Esophagus squamous epithelium (tissue), 5 donors: ENCODE results near the gene RPS8. TPM values are rescaled to one million over a fixed set of nuclear protein-coding genes. Genes with fewer than 3 reads are reported as not detected.

Experiments
- DNase-seq: peaks from one replicate; lab custom pipeline; 2025; lab: John Stamatoyannopoulos, UW
- H3K27ac ChIP-seq, 4 donors: fragments of 200-600 bp; sonication (generic); one replicate each; pipeline ENCODE4 v1.5.1; 2016 to 2019; ENCODE audit warnings: mild to moderate bottlenecking in 1 of 4
- H3K27me3 ChIP-seq, 4 donors: fragments of 200-600 bp; sonication (generic); 1 replicate in 3 of 4; 2 replicates in 1 of 4; pipeline versions ENCODE4 v1.5.1 to v1.6.0; 2017 to 2021; ENCODE audit warnings: antibody characterized with exemption in 1 of 4
- H3K36me3 ChIP-seq, 3 donors: fragments of 200-600 bp; sonication (generic); one replicate each; pipeline ENCODE4 v1.5.1; 2016 to 2019
- H3K4me1 ChIP-seq, 3 donors: fragments of 200-600 bp; sonication (generic); one replicate each; pipeline ENCODE4 v1.5.1; 2017 to 2019
- H3K4me3 ChIP-seq, 4 donors: fragments of 200-600 bp; sonication (generic); 1 replicate in 3 of 4; 2 replicates in 1 of 4; pipeline ENCODE4 v1.5.1; 2016 to 2019; ENCODE audit warnings: mild to moderate bottlenecking in 2 of 4, moderate library complexity in 1 of 4
- H3K9me3 ChIP-seq, 3 donors: fragments of 200-600 bp; sonication (generic); one replicate each; pipeline ENCODE4 v1.5.1; 2016 to 2019
- CTCF ChIP-seq, 6 experiments: fragments of 450-650 bp in 4 of 6; fragments of 200-600 bp in 2 of 6; sonication (generic) in 2 of 6; IDR thresholded peaks; one replicate each; pipeline ENCODE4 v1.5.1; 2016 to 2019; ENCODE audit warnings: antibody characterized with exemption in 6 of 6, mild to moderate bottlenecking in 4 of 6, moderate library complexity in 4 of 6
- POLR2A ChIP-seq, 4 donors: fragments of 450-650 bp; IDR thresholded peaks; one replicate each; pipeline ENCODE4 v1.6.1; 2017; ENCODE audit warnings: antibody characterized with exemption in 4 of 4, mild to moderate bottlenecking in 4 of 4, moderate library complexity in 3 of 4
- WGBS, 2 donors: methylation state at CpG; one replicate each; pipeline ENCODE4 v1.1.5; 2018; 5-methylcytosine and 5-hydroxymethylcytosine counted together
- intact Hi-C: fragments of 100-400 bp; cut with DNase I; formaldehyde crosslinking; loops from one replicate; pipeline ENCODE4 v1.15.0; 2022
- total RNA-seq, 4 donors: library from RNA; depleted of rRNA; stranded (reverse); fragments of >200 nt; gene quantifications; one replicate each; pipeline ENCODE4 v1.1.0, GENCODE V29; 2016
- donor health status: DM: yes; HTN: yes; CAD: no.

Gene RPS8
- total RNA-seq, 4 donors from 2014 or later, result 1,915 to 3,855 (median 2,689) TPM

GRCh38 chr1:44780583-44781121 is 5.3 kb downstream of the RPS8 start:
- WGBS, 2 donors, result 92 to 94% methylated on average over 13 to 14 of the region's 14 CpGs
- no peaks in the 10 kb centered on the region for H3K27me3 ChIP-seq
- no peak overlapping the region for H3K27ac ChIP-seq
- no peaks in the 10 kb centered on the region for H3K9me3 ChIP-seq
- intact Hi-C loops, result loop anchor here (10.0 kb wide), 1 partner anchor 54 kb away; no protein-coding TSS in a partner anchor
- no peak for DNase-seq
- TF ChIP-seq CTCF (IDR thresholded peaks at IDR 0.05) (no peak), POLR2A (IDR thresholded peaks at IDR 0.05) (no peak)
- peaks cover 10 to 59% (median 36%) of the 10 kb centered on the region in 3 donors for H3K36me3 ChIP-seq
- H3K4me1 ChIP-seq, result peaks cover 33 to 65% (median 34%) of the 10 kb centered on the region in 3 donors
- no peak overlapping the region for H3K4me3 ChIP-seq

DNA sequence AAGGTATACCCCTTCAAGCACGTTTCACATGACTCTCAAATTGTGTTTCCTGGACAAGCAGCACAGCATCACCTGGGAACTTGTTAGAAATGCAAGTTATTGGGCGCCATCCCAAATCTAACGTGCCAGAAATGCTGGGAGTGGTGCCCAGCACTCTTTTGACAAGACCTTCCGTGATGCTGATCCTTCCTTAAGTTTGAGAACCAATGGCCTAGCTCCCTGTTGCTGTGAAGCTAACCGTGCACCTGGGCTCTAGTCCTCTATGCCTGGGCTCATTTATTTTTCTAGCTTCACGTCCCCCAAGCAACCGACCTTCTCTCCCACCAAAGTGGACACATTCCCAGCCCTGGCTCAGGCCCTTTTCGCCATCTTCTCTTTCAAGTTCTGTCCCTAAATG is 8.4 kb downstream of the RPS8 start:
- Histone ChIP-seq H3K4me1 (peaks cover 20 to 49% (median 27%) of the 10 kb centered on the region in 3 donors), H3K27ac (peak overlapping the region in 3 of 4 donors; percentile 32 to 55 (median 54)), H3K4me3 (peak overlapping the region; percentile 31 to 68 (median 43)), H3K27me3 (no peaks in the 10 kb centered on the region), H3K36me3 (peaks cover 0 to 37% (median 16%) of the 10 kb centered on the region in 3 donors), H3K9me3 (no peaks in the 10 kb centered on the region)
- no peak for DNase-seq
- intact Hi-C loops, result loop anchor here (10.0 kb wide), 1 partner anchor 51 kb away; no protein-coding TSS in a partner anchor
- TF ChIP-seq POLR2A (IDR thresholded peaks at IDR 0.05), result no peak
- TF ChIP-seq CTCF (IDR thresholded peaks at IDR 0.05), result no peak
- 20 to 21% methylated on average over 7 to 8 of the region's 8 CpGs for WGBS, 2 donors

GRCh38 chr1:44784094-44785028 is 9.0 kb downstream of the RPS8 start:
- peak overlapping the region in 3 of 4 donors; percentile 32 to 55 (median 54) for H3K27ac ChIP-seq
- H3K9me3 ChIP-seq, result no peaks in the 10 kb centered on the region
- no peaks in the 10 kb centered on the region for H3K27me3 ChIP-seq
- intact Hi-C loops, result loop anchor here (10.0 kb wide), 1 partner anchor 50 kb away; no protein-coding TSS in a partner anchor
- peak in 1 of 6 experiments; percentile 5 for TF ChIP-seq CTCF (IDR thresholded peaks at IDR 0.05)
- no peak for TF ChIP-seq POLR2A (IDR thresholded peaks at IDR 0.05)
- WGBS, 2 donors, result 55 to 83% methylated on average over 2 to 10 of the region's 71 CpGs
- H3K4me3 ChIP-seq, result peak overlapping the region; percentile 31 to 68 (median 43)
- peaks cover 0 to 30% (median 12%) of the 10 kb centered on the region in 3 donors for H3K36me3 ChIP-seq
- no peak for DNase-seq
- peaks cover 20 to 42% (median 27%) of the 10 kb centered on the region in 3 donors for H3K4me1 ChIP-seq

DNA sequence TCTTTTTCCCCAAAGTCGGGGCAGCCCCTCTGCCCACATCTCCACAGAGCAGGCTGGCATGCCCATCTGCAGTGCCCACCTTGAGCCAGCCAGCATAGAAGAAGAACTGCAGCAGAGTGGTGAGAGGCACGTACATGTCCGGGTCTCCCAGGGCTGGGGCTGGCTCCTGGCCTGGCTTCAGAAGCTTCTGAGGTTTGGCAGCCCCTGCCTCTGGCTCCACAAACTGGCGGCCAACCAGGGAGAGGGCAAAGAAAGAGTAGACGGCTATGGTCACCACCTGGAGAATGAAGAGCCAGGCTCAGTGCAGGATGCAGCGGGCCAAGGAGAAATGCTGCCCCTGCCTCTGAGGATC is 9.7 kb downstream of the RPS8 start:
- Histone ChIP-seq H3K27me3 (no peaks in the 10 kb centered on the region), H3K9me3 (no peaks in the 10 kb centered on the region), H3K4me1 (peaks cover 20 to 43% (median 27%) of the 10 kb centered on the region in 3 donors), H3K36me3 (peaks cover 0 to 24% (median 9%) of the 10 kb centered on the region in 3 donors), H3K4me3 (no peak overlapping the region), H3K27ac (no peak overlapping the region)
- intact Hi-C loops, result loop anchor here (10.0 kb wide), 1 partner anchor 50 kb away; no protein-coding TSS in a partner anchor
- WGBS, 2 donors, result 90 to 100% methylated on average over 2 of the region's 6 CpGs
- no peak for TF ChIP-seq CTCF (IDR thresholded peaks at IDR 0.05)
- no peak for TF ChIP-seq POLR2A (IDR thresholded peaks at IDR 0.05)
- no peak for DNase-seq
